ENCODE results near the gene LCN15.

- TF ChIP-seq, protein P1, sequence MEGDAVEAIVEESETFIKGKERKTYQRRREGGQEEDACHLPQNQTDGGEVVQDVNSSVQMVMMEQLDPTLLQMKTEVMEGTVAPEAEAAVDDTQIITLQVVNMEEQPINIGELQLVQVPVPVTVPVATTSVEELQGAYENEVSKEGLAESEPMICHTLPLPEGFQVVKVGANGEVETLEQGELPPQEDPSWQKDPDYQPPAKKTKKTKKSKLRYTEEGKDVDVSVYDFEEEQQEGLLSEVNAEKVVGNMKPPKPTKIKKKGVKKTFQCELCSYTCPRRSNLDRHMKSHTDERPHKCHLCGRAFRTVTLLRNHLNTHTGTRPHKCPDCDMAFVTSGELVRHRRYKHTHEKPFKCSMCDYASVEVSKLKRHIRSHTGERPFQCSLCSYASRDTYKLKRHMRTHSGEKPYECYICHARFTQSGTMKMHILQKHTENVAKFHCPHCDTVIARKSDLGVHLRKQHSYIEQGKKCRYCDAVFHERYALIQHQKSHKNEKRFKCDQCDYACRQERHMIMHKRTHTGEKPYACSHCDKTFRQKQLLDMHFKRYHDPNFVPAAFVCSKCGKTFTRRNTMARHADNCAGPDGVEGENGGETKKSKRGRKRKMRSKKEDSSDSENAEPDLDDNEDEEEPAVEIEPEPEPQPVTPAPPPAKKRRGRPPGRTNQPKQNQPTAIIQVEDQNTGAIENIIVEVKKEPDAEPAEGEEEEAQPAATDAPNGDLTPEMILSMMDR (conservative IDR thresholded peaks at IDR 0.05; ENCODE audit: low read length) = no peak
- no peak for TF ChIP-seq EZH2phosphoT487 (IDR thresholded peaks at IDR 0.05; ENCODE audit: borderline replicate concordance, low read depth, low read length)
These were observed 44.5 kb upstream of the LCN15 start for GRCh38 chr9:136808806-136809158.

Measured in OCI-LY7 (cell line).